ENCODE measurements around the gene PLXNA4. TPM values are rescaled to one million over a fixed set of nuclear protein-coding genes. Genes with fewer than 3 reads are reported as not detected.

The PLXNA4 gene
- total RNA-seq, 2 experiments from 2014 or later = 0.18 to 0.70 TPM

DNA sequence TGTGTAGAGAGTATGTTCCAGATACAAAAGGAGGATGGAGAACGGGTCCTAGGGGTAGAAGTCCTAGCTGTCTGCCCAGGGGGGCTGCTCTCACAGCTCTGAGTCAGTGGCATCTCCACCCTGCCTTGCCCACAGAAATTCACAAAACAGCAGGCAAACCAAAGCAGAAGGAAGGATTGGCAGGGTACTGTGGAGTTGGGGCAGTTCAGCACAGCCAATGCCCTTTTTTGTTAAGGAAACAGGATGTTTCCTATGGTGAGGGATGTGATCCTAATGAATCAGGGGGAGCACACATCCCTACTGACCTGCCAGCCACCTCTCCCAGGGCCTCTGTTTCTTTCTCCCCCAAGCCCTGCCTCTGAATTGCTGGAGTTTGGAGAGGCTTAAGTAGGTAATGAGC lies 457.6 kb downstream of the PLXNA4 start:
- POLR2A ChIA-PET = no interaction called here
- CTCF ChIA-PET = no interaction called here

DNA sequence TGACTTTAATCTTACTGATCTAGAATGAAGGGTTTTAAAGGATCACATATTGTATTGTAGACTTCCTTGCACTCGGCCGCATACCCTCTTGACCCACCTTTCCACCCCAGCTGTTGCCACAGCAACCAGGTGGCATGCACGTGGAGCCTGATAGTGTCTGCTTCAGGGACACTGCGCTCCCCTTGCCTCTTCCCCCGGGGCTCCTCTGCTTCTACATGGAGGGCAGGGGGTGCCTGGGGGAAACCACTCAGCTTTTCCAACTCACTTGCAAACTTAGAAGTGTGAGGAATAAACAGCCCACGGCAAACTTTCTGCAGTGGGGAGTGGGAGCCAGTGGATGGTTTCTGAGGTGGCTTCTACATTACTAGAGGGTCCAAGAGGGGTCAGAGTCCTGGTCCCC lies 458.6 kb downstream of the PLXNA4 start:
- CTCF ChIA-PET = no interaction called here
- H3K4me1 Mint-ChIP-seq (ENCODE audit: low read depth) = no peaks in the 10 kb centered on the region
- intact Hi-C loops (cut with micrococcal nuclease) = no loop called here

More for the DNA sequence above, 457.6 kb downstream of the PLXNA4 start:
- TF ChIP-seq, protein P1, sequence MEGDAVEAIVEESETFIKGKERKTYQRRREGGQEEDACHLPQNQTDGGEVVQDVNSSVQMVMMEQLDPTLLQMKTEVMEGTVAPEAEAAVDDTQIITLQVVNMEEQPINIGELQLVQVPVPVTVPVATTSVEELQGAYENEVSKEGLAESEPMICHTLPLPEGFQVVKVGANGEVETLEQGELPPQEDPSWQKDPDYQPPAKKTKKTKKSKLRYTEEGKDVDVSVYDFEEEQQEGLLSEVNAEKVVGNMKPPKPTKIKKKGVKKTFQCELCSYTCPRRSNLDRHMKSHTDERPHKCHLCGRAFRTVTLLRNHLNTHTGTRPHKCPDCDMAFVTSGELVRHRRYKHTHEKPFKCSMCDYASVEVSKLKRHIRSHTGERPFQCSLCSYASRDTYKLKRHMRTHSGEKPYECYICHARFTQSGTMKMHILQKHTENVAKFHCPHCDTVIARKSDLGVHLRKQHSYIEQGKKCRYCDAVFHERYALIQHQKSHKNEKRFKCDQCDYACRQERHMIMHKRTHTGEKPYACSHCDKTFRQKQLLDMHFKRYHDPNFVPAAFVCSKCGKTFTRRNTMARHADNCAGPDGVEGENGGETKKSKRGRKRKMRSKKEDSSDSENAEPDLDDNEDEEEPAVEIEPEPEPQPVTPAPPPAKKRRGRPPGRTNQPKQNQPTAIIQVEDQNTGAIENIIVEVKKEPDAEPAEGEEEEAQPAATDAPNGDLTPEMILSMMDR (IDR thresholded peaks at IDR 0.05) = no peak
- Mint-ChIP-seq H3K27me3 (peaks cover 1% of the 10 kb centered on the region), H3K4me3 (no peak overlapping the region), H3K9me3 (no peaks in the 10 kb centered on the region), H3K27ac (no peak overlapping the region), H3K4me1 (ENCODE audit: low read depth) (no peaks in the 10 kb centered on the region), H3K36me3 (ENCODE audit: low read depth) (no peaks in the 10 kb centered on the region)
- DNase-seq = no peak
- no peak for ATAC-seq
- intact Hi-C loops (cut with micrococcal nuclease) = no loop called here

DNA sequence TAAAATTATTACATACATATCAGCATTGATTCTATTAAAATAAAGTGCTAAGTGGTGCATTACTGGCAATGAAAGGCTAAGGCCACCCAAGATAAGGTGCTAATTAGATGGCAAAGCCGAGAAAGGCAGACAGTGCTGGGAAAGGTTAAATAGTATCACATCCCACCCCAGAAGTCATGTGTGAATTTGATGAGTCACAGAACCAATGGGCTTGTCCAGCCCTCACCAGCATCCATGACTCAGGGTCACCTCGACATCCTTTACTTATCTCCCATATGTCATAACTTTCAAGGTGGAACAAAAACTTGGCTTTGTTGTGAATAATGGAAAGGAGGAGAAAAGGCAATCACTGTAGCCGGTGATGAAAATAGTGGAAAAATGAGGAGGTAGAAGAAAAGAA lies 459.1 kb downstream of the PLXNA4 start:
- TF ChIP-seq, protein P1 (IDR thresholded peaks at IDR 0.05) = no peak
- ChIA-PET POLR2A (no interaction called here), CTCF (no interaction called here)
- H3K4me1 Mint-ChIP-seq (ENCODE audit: low read depth) = no peaks in the 10 kb centered on the region
- no peaks in the 10 kb centered on the region for H3K9me3 Mint-ChIP-seq
- DNase-seq (no peak), ATAC-seq (no peak)
- H3K36me3 Mint-ChIP-seq (ENCODE audit: low read depth) = no peaks in the 10 kb centered on the region
- no peak overlapping the region for H3K4me3 Mint-ChIP-seq
- no peak overlapping the region for H3K27ac Mint-ChIP-seq
- intact Hi-C loops (cut with micrococcal nuclease) = no loop called here
- peaks cover 1% of the 10 kb centered on the region for H3K27me3 Mint-ChIP-seq

More for the DNA sequence above, 458.6 kb downstream of the PLXNA4 start:
- H3K9me3 Mint-ChIP-seq = no peaks in the 10 kb centered on the region
- POLR2A ChIA-PET = no interaction called here
- TF ChIP-seq, protein P1 (IDR thresholded peaks at IDR 0.05) = no peak
- ATAC-seq = no peak
- DNase-seq = no peak
- no peaks in the 10 kb centered on the region for H3K36me3 Mint-ChIP-seq (ENCODE audit: low read depth)
- H3K27me3 Mint-ChIP-seq = peaks cover 1% of the 10 kb centered on the region
- no peak overlapping the region for H3K4me3 Mint-ChIP-seq
- H3K27ac Mint-ChIP-seq = no peak overlapping the region

DNA sequence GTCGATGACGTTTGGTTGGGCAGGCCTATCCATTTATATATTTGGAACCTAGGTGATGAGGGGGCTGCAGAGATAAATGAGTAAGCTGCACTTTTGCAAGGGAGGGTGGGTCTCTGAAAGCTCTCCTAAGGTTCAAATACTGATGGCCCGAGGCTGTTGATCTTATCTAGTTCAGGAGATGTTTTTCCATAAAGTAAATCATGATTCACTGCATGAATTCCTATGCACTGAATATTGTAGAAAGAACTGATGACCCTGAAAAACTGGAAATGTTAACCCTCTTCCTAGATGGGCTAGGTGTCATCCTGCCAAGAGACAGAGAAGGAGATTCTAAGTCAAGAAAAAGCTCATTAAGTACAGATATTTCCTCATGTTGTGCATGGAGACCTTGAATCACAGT lies 459.9 kb downstream of the PLXNA4 start:
- intact Hi-C loops (cut with micrococcal nuclease) = no loop called here
- Mint-ChIP-seq H3K9me3 (no peaks in the 10 kb centered on the region), H3K36me3 (ENCODE audit: low read depth) (no peaks in the 10 kb centered on the region), H3K4me3 (no peak overlapping the region), H3K27ac (no peak overlapping the region), H3K4me1 (ENCODE audit: low read depth) (no peaks in the 10 kb centered on the region), H3K27me3 (peaks cover 1% of the 10 kb centered on the region)
- DNase-seq = no peak
- no peak for ATAC-seq
- CTCF ChIA-PET = no interaction called here
- POLR2A ChIA-PET = no interaction called here
- TF ChIP-seq, protein P1 (IDR thresholded peaks at IDR 0.05) = no peak

DNA sequence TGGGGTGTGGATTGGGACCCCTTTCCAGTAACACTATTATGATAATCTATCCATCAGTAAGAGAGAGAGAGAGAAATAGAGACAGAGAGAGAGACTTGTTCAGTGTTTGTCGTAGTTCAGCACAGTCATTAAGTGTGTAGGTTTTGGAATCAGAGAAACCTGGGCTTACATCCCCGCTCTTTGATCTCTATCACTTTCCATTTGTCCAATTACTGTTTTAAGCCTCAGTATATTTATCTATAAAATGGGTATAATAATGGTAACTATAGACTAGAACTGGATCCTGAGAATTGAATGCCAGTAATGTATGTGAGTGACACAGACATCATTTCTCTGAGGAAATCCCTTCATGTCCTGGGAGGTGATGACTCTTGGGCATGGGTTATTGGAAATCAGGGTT lies 460.5 kb downstream of the PLXNA4 start:
- H3K4me1 Mint-ChIP-seq (ENCODE audit: low read depth) = no peaks in the 10 kb centered on the region
- no peak for ATAC-seq
- CTCF ChIA-PET = no interaction called here

More for the DNA sequence above, 460.5 kb downstream of the PLXNA4 start:
- Mint-ChIP-seq H3K36me3 (ENCODE audit: low read depth) (no peaks in the 10 kb centered on the region), H3K4me3 (no peak overlapping the region), H3K27ac (no peak overlapping the region), H3K9me3 (no peaks in the 10 kb centered on the region), H3K27me3 (peaks cover 1% of the 10 kb centered on the region)
- TF ChIP-seq, protein P1 (IDR thresholded peaks at IDR 0.05) = no peak
- POLR2A ChIA-PET = no interaction called here
- no peak for DNase-seq
- intact Hi-C loops (cut with micrococcal nuclease) = no loop called here

Data from activated CD8-positive, alpha-beta T cell treated with anti-CD3 and anti-CD28 coated beads for 36 hours (primary cell).